HG02840 (cell line): ENCODE data around the gene CNTD1.
"Not testable (repeated sequence)": the region's sequence is repeated elsewhere in the genome, so short reads cannot be mapped to it uniquely, and the experiment has no call there.

Source experiments
- ATAC-seq: cut with Tn5 transposase; IDR thresholded peaks from one replicate; pipeline ENCODE4 v1.9.1; 2021; ENCODE audit warnings: mild to moderate bottlenecking, moderate library complexity, moderate number of reproducible peaks; ENCODE audit not compliant: unreplicated experiment, low FRiP score

CNTD1 gene, protein sequence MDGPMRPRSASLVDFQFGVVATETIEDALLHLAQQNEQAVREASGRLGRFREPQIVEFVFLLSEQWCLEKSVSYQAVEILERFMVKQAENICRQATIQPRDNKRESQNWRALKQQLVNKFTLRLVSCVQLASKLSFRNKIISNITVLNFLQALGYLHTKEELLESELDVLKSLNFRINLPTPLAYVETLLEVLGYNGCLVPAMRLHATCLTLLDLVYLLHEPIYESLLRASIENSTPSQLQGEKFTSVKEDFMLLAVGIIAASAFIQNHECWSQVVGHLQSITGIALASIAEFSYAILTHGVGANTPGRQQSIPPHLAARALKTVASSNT

DNA sequence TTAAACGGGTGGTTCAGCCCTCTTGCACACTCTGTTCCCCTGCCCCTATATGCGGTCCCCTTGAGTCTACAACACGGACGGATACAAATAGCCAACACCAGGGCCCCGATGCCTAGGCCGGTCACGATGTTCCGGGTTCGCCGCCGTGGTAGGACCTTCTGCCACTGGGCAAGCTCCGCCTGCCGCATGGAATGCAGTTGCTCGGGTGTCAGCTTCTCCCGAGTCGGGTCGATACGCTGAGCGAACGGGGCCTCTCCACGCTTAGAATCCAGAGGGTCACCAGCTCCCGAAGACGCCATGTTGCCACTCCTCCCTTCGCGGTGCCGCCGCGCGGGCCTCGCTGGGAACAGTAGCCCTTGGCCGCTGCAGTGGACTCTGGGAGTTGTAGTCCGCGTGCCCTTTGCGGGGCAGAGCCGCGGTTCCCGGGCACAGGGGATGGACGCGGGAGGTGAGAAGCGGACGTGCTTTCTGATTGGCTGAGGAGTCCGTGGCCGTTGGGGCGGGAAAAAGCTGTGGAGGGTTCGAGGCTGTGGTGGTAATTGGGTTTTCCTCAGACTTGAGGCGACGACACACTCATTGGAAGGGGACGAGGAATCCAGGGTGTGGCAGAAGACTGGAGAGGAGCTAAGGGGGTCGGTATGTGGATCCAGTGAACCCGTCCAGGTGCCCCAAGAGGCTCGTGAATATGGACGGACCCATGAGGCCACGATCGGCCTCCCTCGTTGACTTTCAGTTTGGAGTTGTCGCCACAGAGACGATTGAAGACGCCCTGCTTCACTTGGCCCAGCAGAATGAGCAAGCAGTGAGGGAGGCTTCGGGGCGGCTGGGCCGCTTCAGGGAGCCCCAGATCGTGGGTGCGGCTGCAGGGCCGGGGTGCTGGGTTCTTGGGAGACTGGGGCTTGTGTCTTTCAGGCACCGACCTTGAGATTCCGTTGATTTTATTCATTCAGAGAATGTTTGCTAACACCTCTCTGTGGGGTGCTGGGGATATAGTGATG, at the start of gene CNTD1, which contains the start of gene COA3:
TSS of gene CNTD1 (plus strand) at position 479 of the 998 bp plus-strand sequence. CDS start at position 686, 207 bp downstream.
TSS of gene COA3 (minus strand) at position 322 of the 998 bp plus-strand sequence. CDS start at position 299, 23 bp downstream.
- peak; percentile 65 for ATAC-seq

DNA sequence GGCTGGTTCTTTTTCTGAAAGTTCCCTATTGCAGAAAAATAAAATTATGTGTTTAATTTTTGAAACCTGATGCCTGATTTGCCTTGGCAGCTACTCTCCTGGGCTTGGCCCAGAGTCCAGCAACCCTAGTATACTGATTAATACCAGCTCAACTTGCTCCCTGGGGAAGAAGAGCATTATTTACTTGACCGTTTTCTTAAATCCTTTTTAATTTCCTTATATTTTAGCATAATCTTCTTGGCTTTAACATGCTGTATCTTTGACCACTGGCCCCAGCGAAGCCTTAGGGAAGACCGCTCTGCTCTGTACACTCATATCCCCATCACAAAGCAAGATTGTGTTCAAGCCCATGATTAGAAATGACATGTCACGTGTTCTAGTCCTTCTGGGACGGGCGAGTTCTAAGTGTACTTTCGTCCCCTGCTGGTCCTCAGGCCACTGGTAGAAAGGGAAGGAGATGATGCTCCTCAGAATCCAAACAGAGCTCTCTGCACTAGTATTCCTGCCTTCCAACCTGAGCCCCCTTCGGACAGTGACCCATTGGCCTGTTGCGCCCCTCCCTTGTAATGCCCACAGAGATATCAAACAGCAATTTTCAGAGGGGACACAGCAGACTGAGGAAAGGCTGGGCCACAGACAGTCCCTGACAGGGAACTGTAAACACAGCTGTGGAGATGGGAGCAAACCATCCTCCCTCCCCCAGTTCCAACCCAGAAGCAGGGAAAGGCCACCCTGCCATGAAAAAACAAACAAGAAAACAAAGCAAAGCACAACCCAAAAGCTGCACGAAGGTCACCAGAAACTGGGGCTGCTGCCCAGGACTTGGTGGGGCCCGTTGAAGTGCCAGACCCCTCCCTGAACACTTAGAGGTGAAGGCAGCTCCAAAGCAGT, 49.5 kb upstream of the CNTD1 start:
- ATAC-seq = no peak

DNA sequence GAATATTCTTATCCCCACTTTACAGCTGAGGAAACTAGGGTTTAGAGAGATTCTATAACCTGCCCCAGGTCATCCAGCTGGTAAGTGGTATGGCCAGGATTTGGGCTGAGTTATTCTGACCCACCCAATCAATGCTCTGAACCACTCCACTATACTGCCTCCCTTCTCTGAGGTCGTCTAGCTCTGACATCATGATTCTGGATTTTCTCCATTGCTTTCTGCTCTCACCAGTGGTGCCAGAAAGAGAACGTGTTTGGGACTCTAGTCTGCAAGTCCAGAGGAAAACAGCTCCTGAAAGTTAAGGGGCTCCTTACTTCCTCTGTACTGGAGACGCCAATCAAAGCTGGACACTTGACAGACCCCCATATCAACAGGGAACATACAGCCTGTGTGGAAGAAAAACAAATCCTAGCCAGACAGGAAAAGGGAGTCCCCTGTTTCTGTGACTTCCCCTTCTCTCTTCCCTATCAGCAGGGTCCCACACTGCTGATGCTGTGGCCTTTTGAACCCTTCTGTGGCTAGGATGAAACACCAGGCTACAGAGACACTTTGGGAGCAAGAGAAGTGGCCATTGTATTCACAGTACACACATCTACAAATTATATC, 47.8 kb upstream of the CNTD1 start:
- no peak for ATAC-seq

DNA sequence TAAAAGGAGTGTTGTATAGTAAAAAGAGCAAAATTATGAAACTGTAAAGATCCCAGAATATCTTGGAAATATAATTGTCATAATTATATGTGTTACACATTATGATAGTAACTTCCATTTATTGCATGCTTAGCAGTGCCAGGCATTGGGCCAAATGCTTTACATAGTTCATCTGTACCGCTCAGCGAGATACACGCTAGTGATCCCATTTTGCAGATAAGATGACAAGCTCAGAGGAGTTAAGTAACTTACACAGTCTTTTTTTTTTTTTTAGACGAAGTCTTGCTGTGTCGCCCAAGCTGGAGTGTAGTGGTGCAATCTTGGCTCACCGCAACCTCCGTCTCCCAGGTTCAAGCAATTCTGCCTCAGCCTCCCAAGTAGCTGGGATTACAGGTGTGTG, 47.0 kb upstream of the CNTD1 start:
- no peak for ATAC-seq

DNA sequence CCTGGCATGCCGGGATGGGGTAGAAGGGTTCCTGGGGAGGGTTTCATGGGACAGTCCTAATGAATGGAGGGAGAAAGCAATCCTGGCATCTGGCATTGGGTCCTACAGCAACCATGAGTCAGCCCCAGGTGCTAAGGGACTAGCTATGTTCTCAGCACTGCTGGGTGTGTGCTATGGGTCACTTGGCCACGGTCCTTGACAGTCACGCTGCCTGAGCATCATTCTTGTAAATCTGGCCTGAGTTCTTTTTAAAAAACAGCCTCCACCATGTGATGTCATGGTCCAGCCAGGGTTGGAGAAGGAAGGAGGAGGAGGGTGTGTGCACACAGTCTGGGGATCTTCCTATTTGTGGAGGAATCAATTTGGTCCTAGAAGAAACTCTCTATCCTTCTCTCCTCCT, 43.9 kb upstream of the CNTD1 start:
- ATAC-seq = no peak

DNA sequence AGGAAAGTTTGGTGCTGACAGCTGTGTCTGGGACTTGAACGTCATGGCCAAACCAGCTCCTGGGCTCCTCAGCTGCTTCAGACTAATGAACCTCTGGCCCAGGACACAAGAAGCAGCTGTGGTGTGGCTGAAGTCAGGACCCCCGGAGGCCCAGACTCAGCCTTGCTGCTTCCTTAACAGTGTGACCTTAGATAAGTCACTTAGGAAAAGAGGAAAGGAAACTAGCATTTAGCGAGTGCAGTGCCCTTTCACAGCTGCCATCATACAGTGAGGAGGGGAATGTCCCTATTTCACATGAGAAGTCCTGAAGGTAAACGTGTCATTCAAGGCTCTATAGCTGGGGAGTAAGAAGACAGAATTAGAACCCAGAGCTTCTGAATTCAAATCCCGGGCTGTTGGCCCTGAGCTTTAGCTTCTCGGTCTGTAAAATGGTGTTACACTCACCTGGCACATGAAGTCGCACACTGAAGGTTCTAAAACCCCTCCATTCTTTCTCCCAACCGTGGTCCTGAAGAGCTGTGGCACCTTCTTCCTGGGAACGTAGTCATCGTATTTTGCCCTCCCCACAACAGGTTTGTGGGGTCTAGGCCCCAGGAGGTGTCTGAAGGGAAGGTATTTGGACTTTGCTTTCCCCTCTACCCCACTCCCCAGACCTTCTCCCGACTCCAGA, 38.5 kb upstream of the CNTD1 start:
- no peak for ATAC-seq

DNA sequence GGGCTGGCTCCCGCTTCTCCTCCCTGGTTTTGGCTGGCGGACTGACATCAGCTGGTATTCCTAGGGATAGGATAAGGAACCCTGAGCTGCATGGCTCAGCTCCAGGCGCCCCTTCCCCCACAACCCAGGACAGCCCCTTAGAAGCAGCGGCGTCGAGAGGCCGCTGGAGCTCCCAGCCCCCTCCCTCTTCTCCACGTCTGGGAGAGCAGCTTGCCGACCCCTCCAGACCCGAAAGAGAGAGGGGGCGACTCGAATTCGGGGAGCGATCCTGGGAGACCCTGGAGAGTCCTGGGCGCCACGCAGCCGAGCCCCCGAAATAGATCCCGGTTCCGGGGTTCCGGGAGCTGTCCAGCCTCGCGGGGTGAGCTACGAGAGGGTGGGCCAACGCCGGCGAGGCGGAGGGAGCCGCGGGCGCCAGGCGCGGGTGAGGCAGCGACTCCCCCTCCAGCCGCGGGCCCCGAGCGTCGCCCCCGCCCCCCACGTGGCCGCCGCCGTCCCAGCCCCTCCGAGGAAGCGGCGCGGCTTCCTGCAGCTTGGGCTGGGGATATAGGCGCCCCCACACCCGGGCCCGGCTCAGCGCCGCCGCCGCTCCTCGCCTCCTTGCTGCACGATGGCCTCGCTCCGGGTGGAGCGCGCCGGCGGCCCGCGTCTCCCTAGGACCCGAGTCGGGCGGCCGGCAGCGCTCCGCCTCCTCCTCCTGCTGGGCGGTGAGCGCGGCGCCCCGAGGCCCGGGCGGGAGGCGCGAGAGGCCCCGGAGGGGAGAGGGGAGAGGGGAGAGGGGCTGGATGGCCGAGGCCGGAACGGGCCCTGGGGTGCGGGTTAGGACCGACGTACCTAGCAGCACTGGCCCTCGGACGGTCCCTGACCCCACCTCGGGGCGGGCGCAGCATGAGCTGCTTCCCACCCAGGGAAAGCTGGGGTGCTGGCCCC, 37.7 kb upstream of the CNTD1 start, which contains the start of gene RAMP2:
TSS of gene RAMP2 (plus strand) at position 576 of the 930 bp plus-strand sequence. CDS start at position 611, 35 bp downstream.
- no peak for ATAC-seq

DNA sequence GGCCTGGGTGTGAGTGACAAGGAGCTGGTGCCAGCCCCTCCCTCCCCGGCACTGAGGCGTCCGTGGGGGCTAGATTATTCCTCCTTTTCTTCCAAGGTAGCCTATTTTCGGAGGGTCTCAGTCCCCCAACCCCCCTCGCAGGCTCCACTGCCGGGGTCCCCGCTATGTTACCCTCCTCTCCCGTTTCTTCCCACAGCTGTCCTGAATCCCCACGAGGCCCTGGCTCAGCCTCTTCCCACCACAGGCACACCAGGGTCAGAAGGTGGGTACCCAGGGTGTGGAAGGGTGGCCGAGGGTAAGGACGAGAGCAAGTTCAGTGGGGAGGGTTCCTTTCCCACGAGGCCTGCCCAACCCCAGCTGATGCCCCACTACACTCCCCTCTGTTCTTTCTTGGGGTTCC, 37.0 kb upstream of the CNTD1 start:
- no peak for ATAC-seq

DNA sequence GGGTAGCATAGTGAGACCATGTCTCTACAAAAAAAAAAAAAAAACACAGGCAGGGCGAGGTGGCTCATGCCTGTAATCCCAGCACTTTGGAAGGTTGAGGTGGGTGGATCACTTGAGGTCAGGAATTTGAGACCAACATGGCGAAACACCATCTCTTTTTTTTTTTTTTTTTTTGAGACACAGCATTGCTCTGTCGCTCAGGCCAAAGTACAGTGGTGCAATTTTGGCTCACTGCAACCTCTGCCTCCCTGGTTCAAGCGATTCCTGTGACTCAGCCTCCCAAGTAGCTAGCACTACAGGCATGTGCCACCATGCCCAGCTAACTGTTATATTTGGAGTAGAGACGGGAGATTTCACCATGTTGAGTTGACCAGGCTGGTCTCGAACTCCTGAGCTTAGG, 32.5 kb upstream of the CNTD1 start:
- no peak for ATAC-seq

DNA sequence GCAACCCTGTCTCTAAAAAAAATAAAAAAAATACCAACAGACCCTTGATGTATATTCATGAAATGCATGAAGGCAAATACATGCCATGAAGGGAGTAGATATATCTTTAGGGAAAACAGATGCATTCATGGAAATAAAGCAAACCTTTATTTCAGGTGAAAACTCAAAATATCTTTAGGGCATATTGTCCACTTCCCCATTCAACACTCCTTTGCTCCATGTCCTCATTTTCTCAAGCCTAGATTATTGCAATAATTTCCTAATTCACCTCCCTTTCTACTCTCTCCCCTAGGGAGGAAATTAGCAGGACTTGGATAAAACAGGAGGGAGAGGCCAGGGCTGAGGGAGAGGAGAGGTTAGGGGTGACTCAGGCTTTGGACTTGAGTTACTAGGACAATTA, 31.1 kb upstream of the CNTD1 start:
- no peak for ATAC-seq

DNA sequence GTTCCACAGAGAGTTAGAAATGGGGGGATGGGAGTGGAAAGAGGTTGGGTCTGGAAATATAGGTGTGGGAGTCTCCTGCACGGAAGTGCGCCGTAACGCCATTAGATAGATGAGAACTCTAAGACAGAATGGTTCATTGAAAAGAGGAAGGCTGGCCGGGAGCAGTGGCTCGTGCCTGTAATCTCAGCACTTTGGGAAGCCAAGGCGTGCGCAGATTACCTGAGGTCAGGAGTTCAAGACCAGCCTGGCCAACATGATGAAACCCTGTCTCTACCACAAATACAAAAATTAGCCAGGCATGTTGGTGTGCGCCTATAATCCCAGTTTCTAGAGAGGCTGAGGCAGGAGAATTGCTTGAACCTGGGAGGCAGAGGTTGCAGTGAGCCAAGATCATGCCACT, 30.7 kb upstream of the CNTD1 start:
- not testable (repeated sequence) for ATAC-seq

DNA sequence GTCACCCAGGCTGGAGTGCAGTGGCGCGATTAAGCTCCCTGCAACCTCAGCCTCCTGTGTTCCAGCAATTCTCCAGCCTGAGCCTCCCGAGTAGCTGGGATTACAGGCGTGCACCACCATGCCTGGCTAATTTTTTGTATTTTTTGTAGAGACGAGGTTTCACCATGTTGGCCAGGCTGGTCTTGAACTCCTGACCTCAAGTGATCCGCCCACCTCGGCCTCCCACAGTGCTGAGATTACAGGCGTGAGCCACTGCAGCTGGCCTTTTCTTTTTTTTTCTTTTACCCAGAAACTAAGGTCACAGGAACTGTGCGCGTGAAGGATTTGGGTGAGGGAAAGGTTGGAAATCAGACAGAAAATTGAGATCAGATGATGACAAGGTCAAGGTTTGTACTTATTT, 28.7 kb upstream of the CNTD1 start:
- ATAC-seq = not testable (repeated sequence)

DNA sequence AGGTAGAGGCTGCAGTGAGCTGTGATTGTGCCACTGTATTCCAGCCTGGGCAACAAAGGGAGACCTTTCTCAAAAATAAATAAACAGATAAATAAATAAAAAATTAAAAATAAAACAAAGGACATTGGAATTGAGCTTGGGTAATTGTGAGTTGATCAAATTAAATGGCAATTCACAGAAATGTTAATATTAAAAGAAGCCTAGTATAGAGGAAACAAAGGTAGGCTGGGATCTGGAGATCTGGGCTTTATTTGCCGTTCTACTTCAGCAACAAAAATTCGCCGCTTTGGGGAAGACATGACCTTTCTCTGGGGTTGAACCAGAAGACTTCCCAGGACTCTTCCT, 25.7 kb upstream of the CNTD1 start:
- no peak for ATAC-seq

DNA sequence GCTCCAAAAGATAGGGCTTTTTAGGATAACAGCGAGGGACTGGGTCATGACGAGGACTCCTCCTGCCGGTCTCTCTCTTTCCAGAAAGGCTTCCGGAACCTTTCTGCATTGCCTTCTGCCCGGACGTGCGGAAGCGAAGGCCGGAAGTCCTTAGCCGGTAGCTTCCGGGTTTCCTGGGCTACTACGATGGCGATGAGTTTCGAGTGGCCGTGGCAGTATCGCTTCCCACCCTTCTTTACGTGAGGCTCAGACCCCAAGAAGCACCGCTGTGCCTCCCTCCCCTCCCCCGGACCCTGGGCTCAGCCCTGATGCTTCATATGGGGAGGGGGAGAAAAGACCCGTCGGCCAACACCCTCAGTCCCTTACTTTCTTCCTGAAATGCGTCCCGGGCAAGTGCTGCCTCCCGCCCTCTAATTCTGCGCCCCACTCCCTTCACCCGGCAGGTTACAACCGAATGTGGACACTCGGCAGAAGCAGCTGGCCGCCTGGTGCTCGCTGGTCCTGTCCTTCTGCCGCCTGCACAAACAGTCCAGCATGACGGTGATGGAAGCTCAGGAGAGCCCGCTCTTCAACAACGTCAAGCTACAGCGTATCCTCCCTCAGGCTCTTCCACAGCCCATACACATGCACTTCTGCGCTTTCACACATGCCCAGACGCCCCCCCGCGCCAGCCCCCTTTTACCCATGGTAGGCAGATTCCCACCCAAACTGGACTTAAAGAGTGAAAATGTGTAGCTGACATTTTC, 25.2 kb upstream of the CNTD1 start, which contains the start of gene VPS25:
TSS of gene VPS25 (plus strand) at position 160 of the 746 bp plus-strand sequence. CDS start at position 187, 27 bp downstream.
- ATAC-seq = peak; percentile 67

DNA sequence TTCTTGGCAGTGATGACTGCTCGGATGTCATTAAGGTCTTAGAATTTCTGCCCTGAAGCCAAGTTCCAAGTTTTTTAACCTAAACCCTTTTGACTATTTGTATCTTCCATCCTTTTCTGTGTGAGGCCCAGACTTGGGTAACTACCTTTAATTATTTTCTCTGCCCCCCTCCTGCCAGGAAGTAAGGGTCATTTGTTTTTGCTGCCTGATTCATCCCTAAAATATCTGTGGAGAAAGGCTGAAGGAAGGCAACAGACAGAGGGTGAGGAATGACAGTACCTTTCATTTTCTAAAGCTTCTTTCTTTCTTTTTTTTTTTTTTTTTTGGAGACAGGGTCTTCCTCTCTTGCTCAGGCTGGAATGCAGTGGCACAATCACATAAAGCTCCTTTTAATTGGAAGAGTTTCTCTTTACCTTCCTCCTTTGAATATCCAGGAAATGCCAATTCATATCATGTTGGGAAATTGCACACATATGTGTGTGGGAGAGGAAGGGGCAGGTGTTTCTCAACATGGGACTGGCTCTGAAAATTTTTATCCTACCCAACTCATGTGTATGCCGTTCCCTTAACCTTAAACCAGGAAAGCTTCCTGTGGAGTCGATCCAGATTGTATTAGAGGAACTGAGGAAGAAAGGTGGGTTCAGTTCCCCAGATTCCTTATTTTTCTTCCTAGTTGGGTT, 24.5 kb upstream of the CNTD1 start:
- no peak for ATAC-seq

DNA sequence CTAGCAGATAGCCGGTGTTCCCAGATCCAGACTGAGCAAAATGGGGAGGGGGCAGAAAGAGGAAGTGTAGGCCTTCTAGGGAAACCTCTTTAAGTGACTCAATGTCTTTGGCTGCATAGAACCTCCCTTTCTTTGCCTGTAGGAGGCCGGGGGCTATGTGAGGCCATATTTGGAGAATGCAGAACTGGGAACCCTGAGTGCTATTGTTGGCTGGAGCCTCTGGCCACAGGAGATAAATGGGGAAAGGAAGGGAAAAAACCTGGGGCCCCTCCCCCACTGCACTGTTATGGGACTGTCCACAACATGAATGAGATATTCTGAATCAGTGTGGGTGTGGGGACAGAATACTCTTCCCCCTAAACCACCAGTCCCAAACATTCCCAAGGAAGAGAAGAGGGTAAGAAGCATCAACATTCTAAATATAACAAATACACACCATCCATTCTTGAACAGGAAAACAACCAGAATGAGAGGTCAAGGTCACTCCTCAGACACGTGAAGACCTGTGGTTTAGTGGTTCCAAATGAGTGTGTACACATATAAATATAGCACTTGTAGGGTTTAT, 23.0 kb upstream of the CNTD1 start:
- ATAC-seq = no peak

DNA sequence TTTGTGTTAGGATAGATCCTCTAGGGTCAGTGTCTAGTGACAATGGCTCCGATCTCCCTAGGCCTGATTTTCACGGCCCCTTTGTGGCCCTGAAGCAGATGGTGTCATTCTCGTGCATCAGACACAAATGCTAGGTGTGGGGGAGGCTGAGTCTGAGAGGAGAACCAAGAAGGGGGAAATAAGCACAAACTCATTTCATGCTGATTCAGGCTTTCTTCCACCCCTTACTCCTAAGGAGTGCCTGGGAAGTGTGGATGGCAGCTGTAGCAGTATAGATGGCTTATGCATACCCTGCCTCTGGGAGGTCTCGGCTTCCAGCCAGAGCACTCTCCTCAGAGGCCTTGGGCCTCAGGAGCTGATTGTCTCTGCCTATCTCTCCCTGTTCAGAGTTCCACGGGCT, 20.1 kb upstream of the CNTD1 start:
- ATAC-seq = no peak
